Stimulated activated CD8-positive, alpha-beta memory T cell treated with anti-CD3 and anti-CD28 coated beads, Interleukin-4, amount 100 ng/mL, for 48 hours (primary cell): Measurements from ENCODE around the gene C2CD4C.
"Not testable (repeated sequence)": the region's sequence is repeated elsewhere in the genome, so short reads cannot be mapped to it uniquely, and the experiment has no call there.

Source experiments
- DNase-seq: peaks from one replicate; pipeline ENCODE4 v3.0.0-alpha.2; 2020

Gene C2CD4C

GRCh38 chr19:438416-438958 is 29.5 kb upstream of the C2CD4C start:
- no peak for DNase-seq

- DNase-seq = no peak
These were observed 28.1 kb upstream of the C2CD4C start for GRCh38 chr19:437041-437440.

- no peak for DNase-seq
These were observed 27.5 kb upstream of the C2CD4C start for GRCh38 chr19:436413-436950.

- DNase-seq = no peak
These were observed 26.9 kb upstream of the C2CD4C start for GRCh38 chr19:435707-436412.

GRCh38 chr19:435056-435706 is 26.2 kb upstream of the C2CD4C start:
- DNase-seq = no peak

- no peak for DNase-seq
These were observed 25.4 kb upstream of the C2CD4C start for GRCh38 chr19:434152-434960.

GRCh38 chr19:430701-431100 is 21.8 kb upstream of the C2CD4C start:
- DNase-seq = no peak

GRCh38 chr19:428149-428548 is 19.2 kb upstream of the C2CD4C start:
- no peak for DNase-seq

- not testable (repeated sequence) for DNase-seq
These were observed 18.7 kb upstream of the C2CD4C start for GRCh38 chr19:427675-428074.

GRCh38 chr19:426725-427445 is 17.9 kb upstream of the C2CD4C start:
- DNase-seq = no peak

GRCh38 chr19:425056-425455 is 16.1 kb upstream of the C2CD4C start:
- DNase-seq = no peak

- DNase-seq = no peak
These were observed 15.6 kb upstream of the C2CD4C start for GRCh38 chr19:424546-424945.

- DNase-seq = no peak
These were observed 14.9 kb upstream of the C2CD4C start for GRCh38 chr19:423691-424466.

GRCh38 chr19:422917-423226 is 13.9 kb upstream of the C2CD4C start:
- DNase-seq = not testable (repeated sequence)

- DNase-seq = no peak
These were observed 13.4 kb upstream of the C2CD4C start for GRCh38 chr19:422213-422916.

GRCh38 chr19:419721-420515 is 11.0 kb upstream of the C2CD4C start:
- no peak for DNase-seq

GRCh38 chr19:418761-419671 is 10.1 kb upstream of the C2CD4C start:
- DNase-seq = no peak

- no peak for DNase-seq
These were observed 7.5 kb upstream of the C2CD4C start for GRCh38 chr19:416416-416815.

GRCh38 chr19:415292-415691 is 6.3 kb upstream of the C2CD4C start:
- no peak for DNase-seq
